Measurements from ENCODE around the gene MFRP. TPM values are rescaled to one million over a fixed set of nuclear protein-coding genes. Genes with fewer than 3 reads are reported as not detected.

Gene MFRP
- total and polyA plus RNA-seq, 9 of the 15 experiments (the other 6 are each of a cell fraction or from before 2014, with no cell fraction given) = not detected

GRCh38 chr11:119323532-119324033 lies 22.9 kb downstream of the MFRP start (continued):
- no peak for TF ChIP-seq PATZ1 (CRISPR knock-in tag; IDR thresholded peaks at IDR 0.05; ENCODE audit: borderline replicate concordance)
- peak; percentile 58 to 97; a peak in 3 of 4 replicates for TF ChIP-seq TEAD1 (CRISPR knock-in tag; IDR thresholded peaks at IDR 0.05)
- no peak for TF ChIP-seq RNF219 (CRISPR knock-in tag; IDR thresholded peaks at IDR 0.05)
- no peak for TF ChIP-seq PCBP1 (IDR thresholded peaks at IDR 0.05; ENCODE audit: low read depth, low read length, poor library complexity, severe bottlenecking)
- peak; percentile 45; the same call in 1 of the 2 replicates for TF ChIP-seq KAT7 (CRISPR knock-in tag; IDR thresholded peaks at IDR 0.05; ENCODE audit: borderline replicate concordance)
- no peak for TF ChIP-seq LARP7 (IDR thresholded peaks at IDR 0.05)
- TF ChIP-seq SNRNP70 (optimal IDR thresholded peaks at IDR 0.05; ENCODE audit: low read depth, low read length) = no peak
- TF ChIP-seq RUNX1 (IDR thresholded peaks at IDR 0.05; ENCODE audit: low read depth) = no peak; the same call in 1 of the 2 replicates
- no peak for TF ChIP-seq BRD4 (IDR thresholded peaks at IDR 0.05)
- TF ChIP-seq CBFA2T2 (conservative IDR thresholded peaks at IDR 0.05) = no peak
- no peak for TF ChIP-seq TAL1 (IDR thresholded peaks at IDR 0.05)
- no peak for TF ChIP-seq HNRNPL (IDR thresholded peaks at IDR 0.05; ENCODE audit: low read depth, low read length)
- TF ChIP-seq ZNF124 (CRISPR knock-in tag; IDR thresholded peaks at IDR 0.05) = no peak
- TF ChIP-seq GTF3C2 (IDR thresholded peaks at IDR 0.05; ENCODE audit: borderline replicate concordance, extremely low read depth, insufficient read length) = no peak
- TF ChIP-seq GATA2 (CRISPR knock-in tag; IDR thresholded peaks at IDR 0.05) = no peak; the same call in 1 of the 2 replicates
- no peak for TF ChIP-seq NFE2L1 (tag; IDR thresholded peaks at IDR 0.05; ENCODE audit: borderline replicate concordance, low read depth)
- no peak for TF ChIP-seq NFATC3 (IDR thresholded peaks at IDR 0.05)
- no peak for TF ChIP-seq TBP (optimal IDR thresholded peaks at IDR 0.05; ENCODE audit: low read depth, low read length)
- TF ChIP-seq DIDO1 (tag; IDR thresholded peaks at IDR 0.05; ENCODE audit: low read depth) = no peak
- no peak for TF ChIP-seq MCM5 (IDR thresholded peaks at IDR 0.05; ENCODE audit: low read depth)
- no peak for TF ChIP-seq HLTF (IDR thresholded peaks at IDR 0.05)
- no peak for TF ChIP-seq RBFOX2 (IDR thresholded peaks at IDR 0.05; ENCODE audit: low read depth, low read length)
- TF ChIP-seq ZFP36 (IDR thresholded peaks at IDR 0.05; ENCODE audit: low read depth, low read length, partially characterized antibody) = peak; percentile 99
- no peak for TF ChIP-seq NCOA1 (IDR thresholded peaks at IDR 0.05; ENCODE audit: low read depth)
- TF ChIP-seq SNIP1 (IDR thresholded peaks at IDR 0.05; ENCODE audit: low read depth) = no peak

Data from K562 (cell line).